Measurements from ENCODE around the gene SH3BGRL. TPM values are rescaled to one million over a fixed set of nuclear protein-coding genes. Genes with fewer than 3 reads are reported as not detected.
A peak's percentile ranks its signal among the peaks of the same experiment; 100 is the strongest.
"Not testable (repeated sequence)": the region's sequence is repeated elsewhere in the genome, so short reads cannot be mapped to it uniquely, and the experiment has no call there.

Gene SH3BGRL
- total RNA-seq, 1 donor from 2014 or later = 25.6 TPM

GRCh38 chrX:81255876-81256275 is 54.0 kb downstream of the SH3BGRL start:
- ATAC-seq = no peak
- intact Hi-C loops (cut with micrococcal nuclease) = no loop called here

DNA sequence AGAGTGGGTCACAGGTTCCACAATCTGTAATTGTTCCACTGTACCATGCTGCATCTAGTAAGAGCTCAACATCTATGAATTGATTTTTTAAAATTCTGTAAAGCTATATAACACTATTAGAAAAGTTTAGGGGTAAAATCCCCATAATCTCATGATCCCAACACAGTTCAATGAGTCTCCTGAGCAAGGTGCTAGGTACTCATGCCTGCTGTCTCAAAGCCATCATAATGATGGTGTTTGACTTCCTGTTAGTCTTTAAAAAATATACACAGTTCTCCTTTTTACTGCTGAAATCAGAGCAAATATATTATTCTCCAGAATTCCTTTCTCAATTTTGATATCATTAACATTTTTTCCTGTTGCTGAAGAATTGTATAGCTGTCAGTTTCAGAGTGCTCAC is 55.9 kb downstream of the SH3BGRL start:
- intact Hi-C loops (cut with micrococcal nuclease) = no loop called here
- no peak for ATAC-seq
- DNase-seq = no peak

More at GRCh38 chrX:81255876-81256275, 54.0 kb downstream of the SH3BGRL start:
- DNase-seq = no peak

DNA sequence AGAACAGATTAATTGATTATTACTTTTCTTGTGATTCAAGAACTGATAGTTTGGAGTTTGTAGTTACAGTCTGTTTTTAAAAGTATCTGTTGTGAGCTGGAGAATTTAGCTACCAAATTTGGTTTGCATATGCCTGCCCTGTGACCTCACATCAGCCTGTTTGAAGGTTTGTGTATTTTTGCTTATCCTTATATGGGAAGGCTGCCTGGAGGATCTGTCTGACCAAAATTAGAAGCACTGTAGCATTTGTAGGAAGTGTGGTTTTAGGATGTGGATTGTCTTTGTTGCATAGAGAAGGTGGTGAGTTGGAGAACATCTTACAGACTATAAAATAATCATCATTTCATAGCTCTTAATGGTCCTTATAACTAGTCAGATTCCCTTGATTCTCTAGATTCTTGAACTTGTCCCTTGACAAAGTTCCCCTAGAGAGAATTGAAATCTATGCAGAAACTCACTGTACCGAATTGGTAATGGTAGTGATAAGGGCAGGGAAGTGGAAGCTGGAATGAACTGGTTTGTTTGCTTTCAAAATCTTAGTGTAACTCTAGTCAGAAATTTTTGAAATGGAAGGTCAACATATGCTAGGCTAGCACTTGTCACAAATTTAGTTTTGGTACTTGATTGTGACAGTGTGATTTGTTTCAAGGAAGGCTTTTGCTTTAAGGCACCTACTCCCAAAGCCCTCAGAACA is 57.3 kb downstream of the SH3BGRL start:
- ATAC-seq (peak; percentile 18), DNase-seq (no peak)
- intact Hi-C loops (cut with micrococcal nuclease) = no loop called here

DNA sequence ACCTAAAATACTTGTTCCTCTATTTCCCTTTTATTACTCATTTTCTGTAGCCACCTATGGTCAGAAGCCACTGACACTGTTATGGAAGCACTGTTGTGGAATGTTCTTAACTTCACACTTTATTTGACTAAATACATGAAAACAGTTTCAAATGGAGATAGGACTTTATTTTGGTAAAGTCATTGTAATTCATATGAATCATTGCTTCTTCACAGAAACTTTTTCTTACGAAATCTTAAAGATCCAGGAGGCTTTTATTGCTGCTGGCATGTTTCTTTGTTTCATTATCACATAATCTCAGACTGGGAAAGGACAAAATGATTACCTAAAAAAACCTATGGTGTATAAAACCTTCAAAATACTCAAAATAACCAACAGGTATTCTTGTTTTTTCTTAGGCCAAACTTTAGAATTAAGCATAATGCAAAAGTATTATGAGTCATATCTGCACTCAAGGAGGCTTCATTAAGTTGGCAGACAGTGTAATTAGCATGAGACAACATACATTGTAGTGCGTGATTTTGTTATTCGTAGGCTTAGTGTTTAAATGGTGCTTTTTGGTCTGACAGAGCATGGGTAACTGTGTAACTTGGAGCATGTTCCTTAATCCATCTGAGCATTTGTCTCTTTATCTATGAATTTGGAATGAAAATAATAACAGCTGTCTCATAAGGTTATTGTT is 58.0 kb downstream of the SH3BGRL start:
- intact Hi-C loops (cut with micrococcal nuclease) = no loop called here
- ATAC-seq (no peak), DNase-seq (no peak)

GRCh38 chrX:81261576-81261975 is 59.7 kb downstream of the SH3BGRL start:
- DNase-seq = no peak
- intact Hi-C loops (cut with micrococcal nuclease) = no loop called here
- no peak for ATAC-seq

- ATAC-seq (no peak), DNase-seq (no peak)
- intact Hi-C loops (cut with micrococcal nuclease) = no loop called here
These were observed 61.2 kb downstream of the SH3BGRL start for GRCh38 chrX:81263059-81263458.

DNA sequence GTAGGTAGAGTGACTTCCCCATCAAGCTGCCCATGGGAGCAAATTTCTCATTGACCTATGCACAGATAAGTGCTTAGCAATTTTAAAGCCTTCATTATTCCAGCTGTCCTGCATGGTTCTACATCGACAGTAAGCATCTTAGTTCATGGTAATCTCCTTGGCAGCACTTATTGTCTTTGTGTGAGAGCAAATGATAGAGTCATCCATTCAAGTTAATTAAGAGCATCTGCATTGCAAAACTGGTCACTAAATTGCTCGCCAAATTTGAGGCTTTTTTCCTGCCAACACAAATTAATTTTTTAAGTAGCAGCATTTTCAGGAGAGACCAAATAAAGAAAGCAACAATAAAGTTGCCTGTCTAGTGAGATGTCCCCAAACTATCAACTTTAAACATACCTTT is 76.7 kb downstream of the SH3BGRL start:
- ATAC-seq (no peak), DNase-seq (no peak)
- intact Hi-C loops (cut with micrococcal nuclease) = no loop called here

- intact Hi-C loops (cut with micrococcal nuclease) = no loop called here
- no peak for ATAC-seq
- DNase-seq = no peak
These were observed 78.2 kb downstream of the SH3BGRL start for GRCh38 chrX:81280148-81280547.

DNA sequence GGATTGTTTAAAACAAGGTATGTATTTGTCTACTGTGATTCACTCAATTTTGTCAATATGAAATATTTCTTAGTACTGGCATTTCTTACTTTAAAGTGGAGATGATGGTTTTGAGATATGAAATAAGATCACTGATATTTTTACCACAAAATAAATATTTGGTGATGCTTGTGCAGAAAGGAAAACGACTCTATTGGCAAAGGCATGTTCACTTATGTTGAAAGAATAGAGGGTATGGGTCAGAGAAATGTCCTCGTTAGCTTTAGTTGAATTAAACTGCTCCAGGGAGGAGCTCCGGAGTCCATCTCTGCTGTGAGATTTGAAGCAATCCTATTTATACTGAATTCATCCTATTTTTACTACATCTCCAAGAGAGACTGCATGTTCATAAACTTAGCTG is 84.2 kb downstream of the SH3BGRL start:
- DNase-seq = no peak
- intact Hi-C loops (cut with micrococcal nuclease) = no loop called here
- ATAC-seq = no peak

GRCh38 chrX:81286608-81287007 is 84.7 kb downstream of the SH3BGRL start:
- no peak for DNase-seq
- intact Hi-C loops (cut with micrococcal nuclease) = no loop called here
- ATAC-seq = no peak

- ATAC-seq = no peak
- intact Hi-C loops (cut with micrococcal nuclease) = no loop called here
- DNase-seq = no peak
These were observed 90.1 kb downstream of the SH3BGRL start for GRCh38 chrX:81291996-81292395.

GRCh38 chrX:81294101-81294500 is 92.2 kb downstream of the SH3BGRL start:
- intact Hi-C loops (cut with micrococcal nuclease) = no loop called here
- ATAC-seq (no peak), DNase-seq (no peak)

DNA sequence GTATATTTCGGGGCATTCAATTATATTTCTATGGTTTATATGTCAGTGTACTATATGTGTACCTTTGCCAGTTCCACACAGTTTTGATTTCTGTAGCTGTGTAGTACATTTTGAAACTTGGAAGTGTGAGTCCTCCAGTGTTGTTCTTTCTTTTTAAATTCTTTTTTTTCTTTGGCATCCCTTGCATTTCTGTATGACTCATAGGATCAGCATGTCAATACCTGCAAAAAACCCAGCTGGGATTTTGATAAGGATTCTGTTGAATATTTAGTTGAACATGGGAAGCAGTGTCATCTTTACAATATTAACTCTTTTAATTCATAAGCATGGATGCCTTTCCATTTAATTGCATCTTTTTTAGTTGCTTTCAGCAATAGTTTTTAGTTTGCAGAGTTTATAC is 100.0 kb downstream of the SH3BGRL start:
- intact Hi-C loops (cut with micrococcal nuclease) = no loop called here
- DNase-seq (no peak), ATAC-seq (no peak)

DNA sequence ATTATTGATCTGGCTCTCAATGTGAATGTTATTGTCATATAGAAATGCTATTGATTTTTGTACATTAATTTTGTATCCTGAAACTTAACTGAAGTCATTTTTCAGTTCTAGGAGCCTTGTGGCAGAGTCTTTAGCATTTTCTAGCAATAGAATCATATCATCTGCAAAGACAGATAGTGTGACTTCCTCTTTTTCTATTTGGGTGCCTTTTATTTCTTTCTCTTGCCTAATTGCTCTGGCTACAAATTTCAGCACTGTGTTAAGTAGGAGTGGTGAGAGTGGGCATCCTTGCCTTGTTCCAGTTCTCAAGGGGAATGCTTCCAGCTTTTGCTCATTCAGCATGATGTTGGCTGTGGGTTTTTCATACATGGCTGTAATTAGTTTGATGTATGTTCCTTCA is 102.7 kb downstream of the SH3BGRL start:
- intact Hi-C loops (cut with micrococcal nuclease) = no loop called here
- no peak for ATAC-seq
- DNase-seq = no peak

- intact Hi-C loops (cut with micrococcal nuclease) = no loop called here
- ATAC-seq (no peak), DNase-seq (no peak)
These were observed 103.3 kb downstream of the SH3BGRL start for GRCh38 chrX:81305240-81305639.

DNA sequence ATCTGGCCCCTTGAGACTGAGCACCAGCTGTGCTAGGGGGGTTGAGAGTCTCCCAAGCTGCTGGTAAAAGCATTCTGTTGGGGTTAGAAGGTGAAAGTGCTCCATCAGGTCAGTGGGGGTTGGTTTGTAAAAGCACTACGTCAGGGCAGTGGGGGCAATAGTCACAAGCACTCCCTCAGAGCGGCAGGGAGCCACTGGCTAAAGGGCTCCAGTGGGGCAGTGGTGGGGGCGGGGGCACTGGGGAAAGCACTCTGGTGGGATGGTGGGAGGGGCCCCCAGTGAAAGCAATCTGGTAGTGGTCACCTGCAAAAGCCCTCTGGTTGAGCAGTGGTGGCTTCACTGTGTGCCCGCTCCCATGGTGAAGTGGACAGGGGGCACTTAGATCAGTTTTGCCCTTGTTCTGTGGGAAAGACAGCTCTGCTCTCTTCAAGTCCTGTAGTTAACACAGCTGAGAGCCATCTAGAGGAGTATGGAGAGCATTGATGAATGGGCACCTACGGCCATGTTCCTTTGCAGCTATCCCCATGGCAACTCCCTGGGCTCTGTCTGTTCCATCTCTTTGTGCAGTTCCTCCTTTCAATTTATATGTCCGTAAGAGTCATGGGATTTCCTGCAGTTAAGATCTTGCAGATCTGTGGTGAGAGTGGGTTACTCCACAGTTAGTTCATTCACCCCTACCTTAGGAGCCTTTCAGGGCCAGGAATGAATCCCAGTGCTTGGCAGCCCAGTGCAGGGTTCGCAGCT is 106.4 kb downstream of the SH3BGRL start:
- intact Hi-C loops (cut with micrococcal nuclease) = no loop called here
- no peak for ATAC-seq
- no peak for DNase-seq

DNA sequence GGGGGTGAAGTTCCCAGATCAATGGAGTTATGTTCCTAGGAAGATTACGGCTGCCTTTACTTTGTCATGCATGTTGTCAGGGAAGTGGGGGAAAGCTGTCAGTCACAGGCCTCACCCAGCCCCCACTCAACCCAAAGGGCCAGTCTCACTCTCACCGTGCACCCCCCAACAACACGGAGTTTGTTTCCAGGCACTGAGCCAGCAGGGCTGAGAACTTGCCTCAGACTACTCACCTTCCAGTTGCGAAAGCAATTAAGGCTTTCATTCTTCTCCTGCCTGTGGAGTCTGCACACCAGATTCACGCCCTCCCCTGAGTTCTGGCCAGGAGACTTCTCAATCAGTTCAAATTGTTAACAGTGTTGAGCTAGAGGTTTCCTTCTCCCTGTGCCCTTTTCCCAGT is 114.3 kb downstream of the SH3BGRL start:
- DNase-seq = no peak
- intact Hi-C loops (cut with micrococcal nuclease) = no loop called here
- no peak for ATAC-seq

DNA sequence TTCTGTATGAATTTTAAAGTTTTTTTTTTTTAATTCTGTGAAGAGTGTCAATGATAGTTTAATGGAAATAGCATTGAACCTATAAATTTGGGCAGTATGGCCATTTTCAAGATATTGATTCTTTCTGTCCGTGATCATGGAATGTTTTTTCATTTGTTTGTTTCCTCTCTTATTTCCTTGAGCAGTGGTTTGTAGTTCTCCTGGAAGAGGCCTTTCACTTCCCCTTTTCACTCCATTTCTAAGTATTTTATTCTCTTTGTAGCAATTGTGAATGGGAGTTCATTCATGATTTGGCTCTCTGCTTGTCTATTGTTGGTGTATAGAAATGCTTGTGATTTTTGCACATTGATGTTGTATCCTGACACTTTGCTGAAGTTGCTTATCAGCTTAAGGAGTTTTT is 129.8 kb downstream of the SH3BGRL start:
- DNase-seq; ATAC-seq; intact Hi-C loops (cut with micrococcal nuclease): not testable (repeated sequence)

DNA sequence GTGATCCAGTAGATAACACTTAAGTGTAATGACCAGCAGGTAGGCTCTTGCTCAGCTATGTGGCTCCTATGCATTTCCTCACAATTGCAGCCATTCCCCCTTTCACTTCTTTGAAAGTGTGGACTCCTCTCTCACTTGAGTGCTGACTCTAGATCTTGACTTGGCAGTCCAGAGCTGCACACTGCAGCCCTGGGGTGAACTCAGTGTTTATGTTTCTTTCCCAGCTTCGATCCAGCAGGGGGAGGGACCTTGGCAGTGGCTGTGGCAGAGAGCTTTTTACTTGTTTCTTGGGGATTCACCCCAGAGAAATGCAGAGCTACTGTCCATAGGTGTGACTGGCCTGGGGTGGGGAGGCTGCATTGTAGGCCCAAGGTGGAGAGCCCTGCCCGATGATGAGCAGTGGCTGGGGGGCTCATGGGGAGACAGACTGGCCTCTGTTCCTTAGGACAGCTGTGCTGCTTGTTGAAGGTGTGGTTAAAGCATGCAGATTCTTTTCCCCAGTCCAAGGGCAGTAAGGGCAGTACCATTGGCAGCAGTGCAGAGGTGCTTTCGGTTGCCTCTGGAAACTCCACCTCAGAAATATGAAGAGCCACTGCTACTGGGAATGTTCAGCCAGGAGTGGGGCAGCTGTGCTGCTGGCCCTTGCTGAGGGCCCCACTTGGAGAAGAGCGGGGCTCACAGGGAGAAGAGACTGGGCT is 134.7 kb downstream of the SH3BGRL start:
- no peak for ATAC-seq
- no peak for DNase-seq
- intact Hi-C loops (cut with micrococcal nuclease) = no loop called here

- DNase-seq (no peak), ATAC-seq (no peak)
- intact Hi-C loops (cut with micrococcal nuclease) = no loop called here
These were observed 135.9 kb downstream of the SH3BGRL start for GRCh38 chrX:81337805-81338204.

Data from left ventricle myocardium superior (tissue), 1 donor.